Bone marrow (tissue), 2 donors: ENCODE measurements around the gene SNX32.
A peak's percentile ranks its signal among the peaks of the same experiment; 100 is the strongest.
"Not testable (repeated sequence)": the region's sequence is repeated elsewhere in the genome, so short reads cannot be mapped to it uniquely, and the experiment has no call there.

ENCODE experiments used
- DNase-seq, 2 donors: peaks; one replicate each; lab custom pipeline; 2025; lab: John Stamatoyannopoulos, UW

Gene SNX32

GRCh38 chr11:65829459-65829858 lies 4.3 kb upstream of the SNX32 start:
- DNase-seq: no peak

- not testable (repeated sequence) for DNase-seq
These were observed 1.5 kb upstream of the SNX32 start for GRCh38 chr11:65832231-65832630.

- no peak for DNase-seq
These were observed 439 bp downstream of the SNX32 start for GRCh38 chr11:65834202-65834601.

DNA sequence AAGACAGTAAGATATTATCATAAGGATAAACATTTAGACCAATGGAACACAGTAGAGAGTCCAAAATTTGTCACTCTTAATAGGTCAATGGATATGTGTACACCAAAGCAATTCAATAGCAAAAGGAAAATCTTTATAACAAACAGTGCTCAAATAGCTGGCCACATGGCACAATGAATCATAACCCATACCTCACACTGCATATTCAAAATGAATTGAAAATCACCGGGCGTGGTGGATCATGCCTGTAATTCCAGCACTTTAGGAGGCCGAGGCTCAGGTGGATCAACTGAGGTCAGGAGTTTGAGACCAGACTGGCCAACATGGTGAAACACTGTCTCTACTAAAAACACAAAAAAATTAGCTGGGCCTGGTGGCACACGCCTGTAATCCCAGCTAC lies 8.4 kb downstream of the SNX32 start:
- DNase-seq: no peak

- no peak for DNase-seq
These were observed 10.0 kb downstream of the SNX32 start for GRCh38 chr11:65843811-65844210.

- no peak for DNase-seq
These were observed 10.6 kb downstream of the SNX32 start for GRCh38 chr11:65844231-65844872.

- DNase-seq: no peak
These were observed 14.0 kb downstream of the SNX32 start for GRCh38 chr11:65847746-65848145.

DNA sequence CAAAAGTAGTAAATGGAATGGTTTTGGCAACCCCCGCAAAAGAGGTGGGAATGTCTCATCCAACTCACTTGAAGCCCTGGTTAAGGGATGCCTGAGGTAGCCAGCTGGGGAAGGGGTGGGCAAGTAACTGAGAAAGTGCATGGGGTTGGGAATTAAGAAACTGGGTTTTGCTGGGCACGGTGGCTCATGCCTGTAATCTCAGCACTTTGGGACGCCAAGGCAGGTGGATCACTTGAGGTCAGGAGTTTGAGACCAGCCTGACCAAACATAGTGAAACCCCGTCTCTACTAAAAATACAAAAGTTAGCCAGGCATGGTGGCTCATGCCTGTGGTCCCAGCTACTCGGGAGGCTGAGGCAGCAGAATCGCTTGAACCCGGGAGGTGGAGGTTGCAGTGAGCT lies 14.9 kb downstream of the SNX32 start:
- not testable (repeated sequence) for DNase-seq

DNA sequence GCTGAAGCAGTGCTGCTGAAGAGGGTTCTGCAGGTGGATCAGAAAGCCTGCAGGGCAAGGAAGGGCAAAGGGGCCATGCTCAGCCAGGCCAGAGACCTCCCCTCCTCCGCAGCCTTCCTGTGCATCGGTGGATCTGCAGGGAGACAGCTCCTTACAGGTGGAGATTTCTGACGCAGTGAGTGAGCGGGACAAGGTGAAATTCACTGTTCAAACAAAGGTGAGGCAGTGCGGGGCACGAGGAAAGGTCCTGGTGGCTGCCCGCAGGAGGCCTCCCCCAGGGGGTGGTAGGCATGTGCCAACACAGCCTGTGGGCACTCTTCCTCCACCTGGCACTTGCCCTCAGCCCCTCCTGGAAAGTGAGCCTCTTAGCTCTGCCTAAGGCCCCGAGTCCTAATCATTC lies 15.6 kb downstream of the SNX32 start:
- no peak for DNase-seq

- DNase-seq: no peak
These were observed 16.0 kb downstream of the SNX32 start for GRCh38 chr11:65849771-65850216.

DNA sequence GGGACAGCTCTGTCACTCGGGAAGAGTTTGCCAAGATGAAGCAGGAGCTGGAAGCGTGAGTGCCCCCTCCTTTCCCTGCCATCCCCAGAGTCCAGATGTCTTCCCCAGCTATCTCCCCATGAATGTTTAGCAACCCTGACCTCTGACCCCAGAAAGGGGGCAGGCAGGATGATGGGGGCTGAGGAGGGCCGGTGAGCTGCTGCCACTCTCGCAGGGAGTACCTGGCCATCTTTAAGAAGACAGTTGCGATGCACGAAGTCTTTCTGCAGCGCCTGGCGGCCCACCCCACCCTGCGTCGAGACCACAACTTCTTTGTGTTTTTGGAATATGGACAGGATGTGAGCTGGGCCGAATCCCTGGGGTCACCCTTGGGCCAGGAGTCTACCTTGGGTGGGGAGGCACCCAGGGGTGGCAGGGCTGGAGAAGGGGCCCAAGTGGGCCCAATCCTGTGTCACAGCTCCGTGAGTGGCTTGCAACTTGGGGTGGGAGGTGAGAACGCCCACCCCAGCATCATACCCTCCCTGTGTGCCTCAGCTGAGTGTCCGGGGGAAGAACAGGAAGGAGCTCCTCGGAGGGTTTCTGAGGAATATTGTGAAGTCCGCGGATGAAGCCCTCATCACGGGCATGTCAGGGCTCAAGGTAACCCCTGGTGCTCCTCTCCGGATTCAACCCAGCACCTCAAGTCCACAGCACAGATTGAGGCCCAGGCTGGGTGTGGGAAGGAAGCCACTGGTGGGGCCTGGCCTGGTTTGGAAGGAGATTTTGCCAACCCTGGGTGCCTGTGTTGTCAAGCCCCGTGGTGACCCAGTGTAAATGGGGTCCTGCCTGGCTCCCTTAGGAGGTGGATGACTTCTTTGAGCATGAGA lies 16.7 kb downstream of the SNX32 start:
- no peak for DNase-seq

DNA sequence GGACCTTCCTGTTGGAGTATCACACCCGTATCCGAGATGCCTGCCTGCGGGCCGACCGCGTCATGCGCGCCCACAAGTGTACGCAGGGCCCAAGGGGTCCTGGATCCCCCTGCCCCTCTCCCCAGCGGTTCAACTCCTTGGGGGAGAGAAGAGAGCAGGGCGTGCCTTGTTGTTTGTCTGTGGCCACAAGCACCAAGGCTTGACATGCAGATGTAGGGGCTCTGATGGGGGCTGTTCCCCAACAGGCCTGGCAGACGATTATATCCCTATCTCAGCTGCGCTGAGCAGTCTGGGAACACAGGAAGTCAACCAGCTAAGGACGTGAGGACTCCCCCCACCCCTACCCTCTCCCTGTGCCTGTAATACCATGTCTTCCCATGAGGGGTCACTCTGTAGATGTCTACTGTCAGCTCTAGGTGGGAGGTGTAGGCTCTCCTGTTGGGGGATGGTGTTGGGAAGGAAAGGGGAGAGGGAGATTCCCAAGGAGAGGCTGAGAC lies 17.4 kb downstream of the SNX32 start:
- DNase-seq: no peak

DNA sequence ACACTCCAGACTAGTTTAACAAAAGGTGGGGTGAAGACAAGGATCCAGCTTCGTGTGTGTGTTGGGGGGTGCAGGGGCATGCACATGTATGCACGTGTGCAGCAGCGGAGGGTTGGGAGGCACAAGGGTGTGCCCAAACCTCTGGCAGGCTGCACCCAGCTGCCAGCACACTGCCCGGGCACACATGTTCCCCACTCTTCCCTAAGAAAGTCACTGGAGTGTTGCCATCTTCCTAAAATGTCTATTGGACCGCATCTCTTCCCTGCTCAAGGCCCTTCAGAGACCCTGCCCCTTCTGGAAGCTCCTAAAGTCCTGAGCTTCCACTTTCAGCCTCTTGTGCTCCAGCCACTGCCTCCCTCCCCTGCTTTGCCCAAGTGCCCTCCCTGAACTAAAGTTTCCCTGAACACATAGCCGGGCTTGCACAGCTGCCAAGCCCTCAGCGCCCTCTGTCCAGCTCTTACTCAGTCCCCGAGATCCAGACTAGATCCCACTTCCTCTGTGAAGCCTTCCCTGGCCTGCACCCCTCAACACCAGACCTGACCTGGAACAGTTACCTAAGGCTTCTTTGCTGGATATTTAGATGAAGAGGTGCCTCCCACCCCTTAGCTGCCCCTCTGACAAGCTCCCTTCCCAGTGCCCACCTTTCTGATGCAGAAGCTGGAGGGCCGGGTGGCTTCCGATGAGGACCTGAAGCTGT lies 18.2 kb downstream of the SNX32 start:
- no peak for DNase-seq

DNA sequence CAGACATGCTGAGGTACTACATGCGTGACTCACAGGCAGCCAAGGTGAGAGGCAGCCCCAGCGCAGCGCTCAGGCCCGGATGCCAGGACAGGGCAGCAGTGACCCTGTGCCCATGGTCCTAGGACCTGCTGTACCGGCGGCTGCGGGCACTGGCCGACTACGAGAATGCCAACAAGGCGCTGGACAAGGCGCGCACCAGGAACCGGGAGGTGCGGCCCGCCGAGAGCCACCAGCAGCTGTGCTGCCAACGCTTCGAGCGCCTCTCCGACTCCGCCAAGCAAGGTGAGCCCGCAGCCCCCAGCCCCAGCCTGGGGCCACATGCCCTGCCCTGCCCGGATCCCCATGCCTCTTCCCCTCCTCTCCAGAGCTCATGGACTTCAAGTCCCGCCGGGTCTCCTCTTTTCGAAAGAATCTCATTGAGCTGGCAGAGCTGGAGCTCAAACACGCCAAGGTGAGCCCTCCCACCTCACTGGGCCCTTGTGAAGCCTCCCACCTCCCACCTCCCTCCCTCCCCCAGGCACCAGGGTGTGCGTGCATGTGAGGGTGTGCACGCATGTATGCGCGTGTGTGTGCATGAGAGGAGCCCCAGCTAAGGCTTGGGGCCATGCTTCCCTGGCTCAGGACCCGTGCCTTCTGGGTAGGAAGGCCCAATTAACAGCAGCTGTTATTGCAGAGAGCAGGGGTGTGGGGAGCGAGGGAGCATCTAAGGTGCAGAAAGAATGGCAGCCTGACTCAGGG lies 18.9 kb downstream of the SNX32 start:
- no peak for DNase-seq

DNA sequence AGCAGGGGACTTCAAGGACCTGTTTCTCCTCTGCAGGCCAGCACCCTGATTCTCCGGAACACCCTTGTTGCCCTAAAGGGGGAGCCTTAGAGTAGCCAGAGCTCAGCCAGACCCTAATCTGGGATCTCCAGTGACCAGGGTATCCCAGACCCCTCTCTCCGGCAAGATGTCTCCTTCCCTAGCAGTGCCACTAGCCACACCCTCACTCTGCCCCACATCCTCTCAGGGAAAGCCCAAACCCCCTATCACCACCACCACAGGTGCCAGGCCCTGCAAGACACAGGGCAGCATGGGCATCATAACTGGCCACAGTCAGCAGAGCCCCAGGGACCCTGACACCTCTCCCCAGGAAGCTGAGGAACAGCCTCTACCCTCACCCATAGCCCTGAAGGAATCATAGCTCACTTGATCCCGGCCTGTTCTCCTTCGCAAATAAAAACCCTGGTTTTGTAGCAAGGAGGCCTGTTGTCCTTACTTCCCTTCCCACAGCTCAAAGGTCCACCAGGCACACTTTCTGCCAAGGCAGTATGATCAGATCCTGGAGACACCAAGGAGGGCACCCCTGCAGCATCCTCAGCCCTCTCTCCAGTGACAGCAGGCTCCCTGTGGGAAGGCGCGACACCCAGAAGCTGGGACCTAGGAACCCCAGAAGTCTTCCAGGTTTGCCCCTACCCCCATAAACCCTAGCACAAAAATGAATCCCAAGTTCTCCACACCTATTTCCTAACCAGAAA lies 19.6 kb downstream of the SNX32 start:
- DNase-seq: no peak

GRCh38 chr11:65854161-65854592 lies 20.4 kb downstream of the SNX32 start:
- DNase-seq: no peak

DNA sequence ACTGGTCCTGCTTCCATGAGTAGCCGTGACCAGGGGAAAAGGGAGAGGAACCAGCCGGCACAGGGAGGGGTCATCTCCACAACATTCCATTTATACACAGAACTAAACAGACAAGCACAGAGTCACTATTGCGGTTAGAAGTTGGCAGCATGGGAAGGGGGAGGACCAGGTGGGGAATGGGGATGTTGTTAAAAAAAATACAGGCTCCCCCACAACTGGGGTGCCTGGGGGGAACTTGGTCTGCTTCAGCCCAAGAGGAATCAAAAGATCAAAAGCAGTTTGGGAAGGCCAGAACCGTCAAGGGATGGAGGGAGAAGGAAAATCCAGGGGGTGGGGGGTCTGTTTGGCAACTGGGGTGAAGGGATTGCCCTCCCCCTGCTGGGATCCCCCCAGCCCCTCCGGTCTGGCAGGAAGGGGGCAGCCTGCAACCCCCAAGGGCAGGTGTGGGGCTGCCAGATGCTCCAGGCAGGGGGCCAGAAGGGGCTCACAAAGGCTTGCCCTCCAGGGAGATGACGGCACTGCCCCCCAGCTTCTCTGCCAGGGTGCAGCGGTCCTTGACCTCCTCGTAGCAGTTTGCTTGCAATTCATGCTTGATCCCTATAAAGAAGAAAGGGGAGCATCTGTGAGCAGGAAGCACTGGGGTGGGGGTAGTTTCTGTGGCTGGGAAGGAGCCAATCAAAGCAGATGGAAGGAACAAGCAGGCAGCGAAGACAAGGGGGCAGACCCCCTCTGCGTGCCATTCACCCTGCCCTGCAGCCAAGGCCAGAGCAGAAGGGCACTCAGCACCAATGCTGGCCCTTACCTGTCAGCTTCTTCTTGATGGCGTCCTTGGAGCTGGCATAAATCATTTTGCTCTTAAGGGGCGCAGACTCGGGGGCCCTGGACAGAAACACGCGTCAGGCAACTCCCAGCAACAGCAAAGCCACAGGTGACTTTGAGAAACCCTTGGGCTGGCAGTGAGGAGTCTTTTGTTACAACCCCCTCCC lies 21.4 kb downstream of the SNX32 start:
- no peak for DNase-seq

- no peak for DNase-seq
These were observed 22.2 kb downstream of the SNX32 start for GRCh38 chr11:65855927-65856363.

DNA sequence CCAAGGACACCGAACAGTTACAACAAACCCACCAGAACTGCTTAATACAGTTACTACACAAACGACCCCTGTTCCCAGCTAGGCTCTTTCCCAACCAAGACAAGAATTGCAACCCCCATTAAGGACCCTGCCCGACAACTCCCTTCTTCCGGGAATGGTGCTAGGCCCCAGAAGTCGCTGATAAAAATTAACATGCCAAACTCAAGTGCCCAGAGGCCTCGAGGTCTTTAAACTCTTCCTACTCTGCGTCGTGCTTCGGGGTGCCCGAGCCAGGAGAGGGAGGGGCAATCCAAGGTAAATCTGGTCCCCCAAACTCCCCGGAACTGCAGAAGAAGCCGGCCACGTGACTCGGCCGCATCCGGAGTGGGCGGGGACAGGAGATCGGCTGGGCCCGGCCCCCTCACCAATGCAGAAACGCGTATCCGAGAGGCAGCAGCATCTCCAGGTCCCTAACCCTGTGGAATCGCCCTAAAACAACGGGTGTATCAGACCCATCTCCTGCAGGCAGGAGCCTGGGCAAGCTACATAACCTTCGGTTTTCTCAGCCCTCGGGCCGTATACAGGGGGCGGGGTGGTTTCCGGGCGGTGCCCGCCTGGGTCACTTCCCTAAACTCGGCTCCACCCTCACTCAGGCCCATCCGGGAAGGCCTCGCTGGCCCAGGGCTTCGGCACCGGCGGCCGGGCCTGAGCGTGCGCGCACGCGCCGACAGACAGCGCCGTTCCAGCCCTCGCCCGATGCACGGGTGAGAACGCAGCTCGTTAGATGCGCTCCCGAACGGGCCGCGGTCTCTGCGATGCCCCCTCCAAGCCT lies 23.1 kb downstream of the SNX32 start:
- peak; percentile 39 to 83 for DNase-seq
